ENCODE results near the gene JCAD. TPM values are rescaled to one million over a fixed set of nuclear protein-coding genes. Genes with fewer than 3 reads are reported as not detected.

JCAD gene
- total RNA-seq, 1 experiment from 2014 or later: 36.7 TPM

GRCh38 chr10:29987471-29987870, 71.9 kb downstream of the JCAD start:
- intact Hi-C loops (cut with micrococcal nuclease; ENCODE audit: unreplicated experiment): no loop called here
- DNase-seq: no peak
- no peaks in the 10 kb centered on the region for H3F3A ChIP-seq (ENCODE audit: insufficient read depth, low read depth)
- no peaks in the 10 kb centered on the region for H3K36me3 ChIP-seq (ENCODE audit: low read depth)
- no peaks in the 10 kb centered on the region for H3K79me2 ChIP-seq (ENCODE audit: low read depth)
- POLR2A ChIA-PET (ENCODE audit: unreplicated experiment): no interaction called here
- no peak overlapping the region for H2AFZ ChIP-seq
- BruUV-seq (replicated peaks): no TSS peak
- no peak overlapping the region for H3K27ac ChIP-seq
- no peaks in the 10 kb centered on the region for H4K20me1 ChIP-seq (ENCODE audit: insufficient read depth)
- CTCF ChIA-PET: no interaction called here
- H3K4me2 ChIP-seq: no peak overlapping the region
- H3K9me2 ChIP-seq (ENCODE audit: insufficient read depth): no peaks in the 10 kb centered on the region
- H3K9me3 ChIP-seq (ENCODE audit: insufficient read depth, low read depth): no peaks in the 10 kb centered on the region
- TF ChIP-seq EZH2 (IDR thresholded peaks at IDR 0.05; ENCODE audit: low read depth) (no peak), CTCF (conservative IDR thresholded peaks at IDR 0.05) (no peak)
- H3K4me3 ChIP-seq: no peak overlapping the region
- H3K27me3 ChIP-seq (ENCODE audit: insufficient read depth, low read depth): no peaks in the 10 kb centered on the region
- no peaks in the 10 kb centered on the region for H3K4me1 ChIP-seq (replicated peaks; ENCODE audit: insufficient read depth)

- Histone ChIP-seq H3K9me3 (ENCODE audit: insufficient read depth, low read depth) (no peaks in the 10 kb centered on the region), H3K36me3 (ENCODE audit: low read depth) (no peaks in the 10 kb centered on the region), H3K4me3 (no peak overlapping the region), H3K4me1 (replicated peaks; ENCODE audit: insufficient read depth) (no peaks in the 10 kb centered on the region), H3K9me2 (ENCODE audit: insufficient read depth) (no peaks in the 10 kb centered on the region), H3K27me3 (ENCODE audit: insufficient read depth, low read depth) (no peaks in the 10 kb centered on the region), H2AFZ (no peak overlapping the region), H3F3A (ENCODE audit: insufficient read depth, low read depth) (no peaks in the 10 kb centered on the region), H3K4me2 (no peak overlapping the region), H3K79me2 (ENCODE audit: low read depth) (no peaks in the 10 kb centered on the region), H4K20me1 (ENCODE audit: insufficient read depth) (no peaks in the 10 kb centered on the region), H3K27ac (no peak overlapping the region)
- ChIA-PET CTCF (no interaction called here), POLR2A (ENCODE audit: unreplicated experiment) (no interaction called here)
- DNase-seq: no peak
- intact Hi-C loops (cut with micrococcal nuclease; ENCODE audit: unreplicated experiment): no loop called here
- no TSS peak for BruUV-seq (replicated peaks)
- no peak for TF ChIP-seq EZH2 (IDR thresholded peaks at IDR 0.05; ENCODE audit: low read depth)
- TF ChIP-seq CTCF (conservative IDR thresholded peaks at IDR 0.05): no peak
These were observed 76.3 kb downstream of the JCAD start for GRCh38 chr10:29982997-29983648.

GRCh38 chr10:29981510-29981909, 77.9 kb downstream of the JCAD start:
- H3K27me3 ChIP-seq (ENCODE audit: insufficient read depth, low read depth): no peaks in the 10 kb centered on the region
- TF ChIP-seq CTCF (conservative IDR thresholded peaks at IDR 0.05) (no peak), EZH2 (IDR thresholded peaks at IDR 0.05; ENCODE audit: low read depth) (no peak)
- no peaks in the 10 kb centered on the region for H3F3A ChIP-seq (ENCODE audit: insufficient read depth, low read depth)
- ChIA-PET POLR2A (ENCODE audit: unreplicated experiment) (no interaction called here), CTCF (no interaction called here)
- DNase-seq: no peak
- H2AFZ ChIP-seq: no peak overlapping the region
- intact Hi-C loops (cut with micrococcal nuclease; ENCODE audit: unreplicated experiment): no loop called here
- H3K4me3 ChIP-seq: no peak overlapping the region
- H4K20me1 ChIP-seq (ENCODE audit: insufficient read depth): no peaks in the 10 kb centered on the region
- BruUV-seq (replicated peaks): no TSS peak
- H3K4me2 ChIP-seq: no peak overlapping the region
- H3K79me2 ChIP-seq (ENCODE audit: low read depth): no peaks in the 10 kb centered on the region
- H3K9me2 ChIP-seq (ENCODE audit: insufficient read depth): no peaks in the 10 kb centered on the region
- no peak overlapping the region for H3K27ac ChIP-seq
- H3K9me3 ChIP-seq (ENCODE audit: insufficient read depth, low read depth): no peaks in the 10 kb centered on the region
- no peaks in the 10 kb centered on the region for H3K36me3 ChIP-seq (ENCODE audit: low read depth)
- H3K4me1 ChIP-seq (replicated peaks; ENCODE audit: insufficient read depth): no peaks in the 10 kb centered on the region

Data from PC-9 (cell line).